A549 (cell line): ENCODE data around the gene ADGRL1. TPM values are rescaled to one million over a fixed set of nuclear protein-coding genes. Genes with fewer than 3 reads are reported as not detected.

ENCODE experiments used
- ATAC-seq, 2 experiments: fragments of 200-7000 bp in 1 of 2; fragments of >200 bp in 1 of 2; cut with Nextera tagmentation in 1 of 2; cut with Tn5 transposase in 1 of 2; 3 replicates each; pipeline versions ENCODE4 v1.8.0 to v1.9.1; 2018 to 2020; ENCODE audit warnings: mild to moderate bottlenecking in 1 of 2, moderate library complexity in 1 of 2
- CTCF ChIA-PET: fragments of 300-600 bp; sonication (Branson Sonifier 250); formaldehyde crosslinking; extraction: SDS; loops from one replicate; lab custom pipeline; 2021; ENCODE audit warnings: antibody characterized with exemption, inconsistent platforms; lab: Yijun Ruan, JAX
- POLR2A ChIA-PET: fragments of 350-600 bp; formaldehyde crosslinking; extraction: SDS; loops from one replicate; lab custom pipeline; 2021; ENCODE audit warnings: antibody characterized with exemption, inconsistent platforms; lab: Yijun Ruan, JAX
- DNase-seq, 2 experiments: peaks; one replicate each; pipeline versions ENCODE4 v3.0.0 to v3.0.0-alpha.2; 2011 to 2016; ENCODE audit warnings: low read depth in 1 of 2, low spot score in 1 of 2
- FAIRE-seq: peaks from 2 replicates; lab custom pipeline; 2011; peaks lifted over from hg19 to GRCh38; lab: Jason Lieb, UNC
- H3K27ac ChIP-seq, 2 experiments: fragments of >200 bp; sonication (Bioruptor Twin); formaldehyde crosslinking; 3 replicates each; pipeline ENCODE4 v1.5.1; 2016 to 2017
- H3K4me1 ChIP-seq: fragments of >200 bp; sonication (Bioruptor Twin); formaldehyde crosslinking; 3 replicates; pipeline ENCODE4 v1.6.1; 2016
- H3K4me2 ChIP-seq: fragments of >200 bp; sonication (Bioruptor Twin); formaldehyde crosslinking; 3 replicates; pipeline ENCODE4 v1.6.1; 2016
- H3K4me3 ChIP-seq: fragments of >200 bp; sonication (Bioruptor Twin); formaldehyde crosslinking; 3 replicates; pipeline ENCODE4 v1.5.1; 2016
- H3K9me3 ChIP-seq: fragments of >200 bp; sonication (Bioruptor Twin); formaldehyde crosslinking; 3 replicates; pipeline ENCODE4 v1.6.1; 2016
- ATOH8 ChIP-seq: fragments of 250-450 bp; sonication (Bioruptor Pico); IDR thresholded peaks from 2 replicates; pipeline ENCODE4 v1.5.0; 2020; ENCODE audit warnings: low read depth, mild to moderate bottlenecking, moderate library complexity
- BCL3 ChIP-seq: fragments of >200 bp; sonication (Bioruptor Twin); formaldehyde crosslinking; IDR thresholded peaks from 3 replicates; pipeline ENCODE4 v1.6.1; 2016
- CEBPB ChIP-seq, 2 experiments: fragments of >200 bp in 1 of 2; sonication (Bioruptor Twin) in 1 of 2; formaldehyde crosslinking in 1 of 2; IDR thresholded peaks; 2 replicates each; pipeline ENCODE4 v1.6.1; 2012 to 2016
- CHD2 ChIP-seq: fragments of 150-350 bp; IDR thresholded peaks from 2 replicates; pipeline ENCODE4 v1.6.1; 2014; ENCODE audit warnings: low read length; ENCODE audit not compliant: partially characterized antibody
- CHD4 ChIP-seq: fragments of 200-600 bp; sonication (generic); IDR thresholded peaks from 2 replicates; pipeline ENCODE4 v1.6.1; 2016; ENCODE audit warnings: antibody characterized with exemption, mild to moderate bottlenecking, borderline replicate concordance
- EHF ChIP-seq: fragments of 250-450 bp; sonication (Bioruptor Pico); IDR thresholded peaks from 2 replicates; pipeline ENCODE4 v1.5.0; 2020; ENCODE audit warnings: mild to moderate bottlenecking
- FOSB ChIP-seq: fragments of 250-450 bp; sonication (Bioruptor Pico); IDR thresholded peaks from 2 replicates; pipeline ENCODE4 v1.5.0; 2020; ENCODE audit warnings: mild to moderate bottlenecking, moderate library complexity
- FOSL2 ChIP-seq, 2 experiments: fragments of 450-650 bp in 1 of 2; fragments of >200 bp in 1 of 2; sonication (Bioruptor Twin) in 1 of 2; formaldehyde crosslinking; IDR thresholded peaks; 2 replicates each; pipeline versions ENCODE4 v1.5.0 to v1.6.1; 2016 to 2020; ENCODE audit warnings: mild to moderate bottlenecking in 1 of 2, moderate library complexity in 1 of 2
- HDAC2 ChIP-seq: fragments of 200-600 bp; sonication (generic); IDR thresholded peaks from 2 replicates; pipeline ENCODE4 v1.6.1; 2016
- HEYL ChIP-seq: fragments of 250-450 bp; sonication (Bioruptor Pico); IDR thresholded peaks from 2 replicates; pipeline ENCODE4 v1.8.0; 2021; ENCODE audit warnings: mild to moderate bottlenecking, moderate library complexity
- HOXA7 ChIP-seq: fragments of 250-450 bp; sonication (Bioruptor Pico); IDR thresholded peaks from 2 replicates; pipeline ENCODE4 v1.5.0; 2020; ENCODE audit warnings: mild to moderate bottlenecking, moderate library complexity
- JUNB ChIP-seq: fragments of >200 bp; sonication (Bioruptor Twin); formaldehyde crosslinking; IDR thresholded peaks from 2 replicates; pipeline ENCODE4 v1.6.1; 2016
- MAX ChIP-seq: IDR thresholded peaks from 2 replicates; pipeline ENCODE4 v1.6.1; 2012
- MAZ ChIP-seq: fragments of 150-350 bp; IDR thresholded peaks from 2 replicates; pipeline ENCODE4 v1.6.1; 2014; ENCODE audit warnings: antibody characterized with exemption, low read depth, low read length, borderline replicate concordance
- NFE2L2 ChIP-seq: fragments of 150-350 bp; conservative IDR thresholded peaks from 2 replicates; pipeline ENCODE4 v1.6.1; 2014; ENCODE audit warnings: low read length
- PHF8 ChIP-seq: fragments of 200-600 bp; sonication (generic); IDR thresholded peaks from 2 replicates; pipeline ENCODE4 v1.6.1; 2016; ENCODE audit warnings: low read depth, mild to moderate bottlenecking, antibody characterized with exemption, moderate library complexity, borderline replicate concordance
- REST ChIP-seq: fragments of 200-600 bp; sonication (generic); IDR thresholded peaks from 2 replicates; pipeline ENCODE4 v1.6.1; 2016; ENCODE audit warnings: antibody characterized with exemption, mild to moderate bottlenecking, moderate library complexity
- SMC3 ChIP-seq: fragments of >200 bp; sonication (Bioruptor Twin); formaldehyde crosslinking; IDR thresholded peaks from 3 replicates; pipeline ENCODE4 v1.6.1; 2018; ENCODE audit warnings: inconsistent platforms
- TP53 ChIP-seq: fragments of 250-450 bp; sonication (Bioruptor Pico); IDR thresholded peaks from 2 replicates; pipeline ENCODE4 v1.5.0; 2021; ENCODE audit warnings: mild to moderate bottlenecking, moderate library complexity
- ZC3H11A ChIP-seq: fragments of 450-650 bp; IDR thresholded peaks from 2 replicates; pipeline ENCODE4 v1.6.1; 2014; ENCODE audit warnings: antibody characterized with exemption, mild to moderate bottlenecking
- ZNF302 ChIP-seq: fragments of 250-450 bp; sonication (Bioruptor Pico); IDR thresholded peaks from 2 replicates; pipeline ENCODE4 v1.9.0; 2021; ENCODE audit warnings: inconsistent platforms, mild to moderate bottlenecking, moderate library complexity
- WGBS: methylation state at CpG from one replicate; pipeline ENCODE4 v1.1.6; 2017; ENCODE audit errors: missing lambda C conversion rate; 5-methylcytosine and 5-hydroxymethylcytosine counted together
- polyA plus RNA-seq, 4 experiments: library from polyadenylated mRNA; depleted of rRNA in 3 of 4; stranded (reverse); fragments of >200 nt; fragmentation: RNase III in 1 of 4; extraction: RNeasy Plus Mini Kit Qiagen cat#74134 plus additional on column Dnase treatment in 1 of 4; gene quantifications; 2 replicates in 3 of 4; 3 replicates in 1 of 4; pipeline ENCODE4 v1.2.3, GENCODE V29; 2011 to 2017
- TF ChIP-seq, protein P1 (sequence below): IDR thresholded peaks from 2 replicates; pipeline ENCODE4 v1.6.1; 2012; ENCODE audit warnings: low read depth, borderline replicate concordance

The ADGRL1 gene
- polyA plus RNA-seq, 2 of the 4 experiments (the other 2 are of a cell fraction), result 3.9 to 6.0 TPM

DNA sequence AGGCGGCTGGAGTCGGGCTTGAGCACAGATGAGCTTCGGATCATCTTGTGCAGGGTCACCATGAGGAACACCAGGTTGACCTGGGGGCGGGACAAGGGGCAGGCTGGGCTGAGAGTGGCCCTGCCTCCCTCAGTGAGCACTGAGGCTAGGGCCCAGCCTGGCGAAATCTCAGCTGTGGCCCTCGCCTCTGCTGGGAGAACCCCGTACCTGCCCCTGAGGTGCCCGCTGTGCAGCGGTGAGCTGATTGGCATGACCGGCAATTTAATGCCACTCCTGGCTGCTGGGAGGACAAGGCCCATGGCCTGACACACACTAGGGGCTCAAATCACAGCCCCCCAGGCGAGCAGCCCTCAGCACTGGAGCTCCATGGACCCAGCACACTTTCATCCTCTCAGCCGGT, 49.8 kb downstream of the ADGRL1 start (continued):
- TF ChIP-seq ZNF302 (CRISPR knock-in tag), result no peak

DNA sequence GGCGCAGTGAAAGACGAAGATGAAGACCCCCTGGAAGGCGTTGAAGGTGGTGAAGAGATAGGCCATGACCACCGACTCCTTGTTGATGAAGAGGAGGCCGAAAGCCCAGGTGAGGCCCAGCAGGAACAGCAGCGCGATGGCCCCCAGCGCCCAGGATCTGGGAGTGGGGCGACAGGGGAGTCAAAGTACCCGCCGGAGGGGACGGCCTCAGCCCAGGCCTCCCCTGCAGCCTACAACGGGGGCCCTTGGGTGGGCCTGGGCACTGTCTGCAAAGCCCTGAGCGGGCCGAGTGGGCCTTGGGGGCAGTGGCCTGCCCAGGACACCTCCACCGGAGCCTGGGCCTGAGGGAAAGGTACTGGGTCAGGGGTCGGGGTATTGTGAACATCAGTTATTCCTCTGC, 50.6 kb downstream of the ADGRL1 start:
- Histone ChIP-seq H3K9me3 (no peaks in the 10 kb centered on the region), H3K27ac (no peak overlapping the region), H3K4me3 (no peak overlapping the region), H3K4me1 (no peaks in the 10 kb centered on the region), H3K4me2 (no peak overlapping the region)
- ATAC-seq (no peak), FAIRE-seq (no peak), DNase-seq (no peak)
- ChIA-PET CTCF (interaction anchor here (1.6 kb wide), 1 partner anchor 193 kb away, joined by 4 read pairs; no protein-coding TSS in a partner anchor), POLR2A (no interaction called here)
- TF ChIP-seq MAZ (no peak), SMC3 (no peak), REST (no peak), FOSB (no peak), CEBPB (IDR thresholded peaks at IDR 0.05) (no peak), TP53 (CRISPR knock-in tag) (no peak), ZC3H11A (no peak), PHF8 (no peak)
- TF ChIP-seq, all 56 proteins: peak for 0
- 94% methylated on average over 12 of the region's 17 CpGs for WGBS

DNA sequence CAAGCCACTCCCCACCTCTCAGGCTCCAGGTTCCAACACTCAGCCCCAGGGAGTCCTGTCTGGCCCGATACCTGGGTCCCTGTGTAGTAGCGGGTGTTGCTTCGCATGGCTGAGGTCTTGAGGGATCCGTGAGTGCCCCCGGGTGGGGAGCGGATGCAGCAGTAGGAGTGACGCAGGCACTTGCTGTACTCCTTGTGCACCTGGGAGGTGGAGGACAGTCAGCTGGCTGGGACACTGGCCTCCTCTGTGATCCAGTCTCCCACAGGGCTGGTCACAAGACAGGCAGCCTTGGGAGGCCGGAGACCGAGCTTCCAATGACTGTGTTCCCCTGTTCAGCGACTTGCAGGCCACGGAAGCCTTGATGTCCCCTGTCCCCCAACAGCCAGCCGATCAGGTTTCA, 53.3 kb downstream of the ADGRL1 start:
- ATAC-seq, result no peak
- DNase-seq, result no peak
- WGBS, result 88% methylated on average over 5 of the region's 12 CpGs
- FAIRE-seq, result no peak
- TF ChIP-seq CHD4 (no peak), BCL3 (no peak), HDAC2 (no peak), FOSL2 (IDR thresholded peaks at IDR 0.05) (no peak), FOSL2 (CRISPR knock-in tag; IDR thresholded peaks at IDR 0.05) (no peak), EHF (CRISPR knock-in tag) (no peak), HEYL (CRISPR knock-in tag) (no peak), NFE2L2 (no peak), HOXA7 (CRISPR knock-in tag) (no peak), ATOH8 (CRISPR knock-in tag) (no peak), ZC3H11A (no peak), TP53 (CRISPR knock-in tag) (no peak), REST (no peak), SMC3 (no peak), MAZ (no peak), CHD2 (no peak), MAX (no peak), JUNB (no peak)
- TF ChIP-seq, protein P1, sequence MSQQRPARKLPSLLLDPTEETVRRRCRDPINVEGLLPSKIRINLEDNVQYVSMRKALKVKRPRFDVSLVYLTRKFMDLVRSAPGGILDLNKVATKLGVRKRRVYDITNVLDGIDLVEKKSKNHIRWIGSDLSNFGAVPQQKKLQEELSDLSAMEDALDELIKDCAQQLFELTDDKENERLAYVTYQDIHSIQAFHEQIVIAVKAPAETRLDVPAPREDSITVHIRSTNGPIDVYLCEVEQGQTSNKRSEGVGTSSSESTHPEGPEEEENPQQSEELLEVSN, result no peak
- CTCF ChIA-PET, result interaction anchor here (0.8 to 1.8 kb wide), 2 partner anchors 16 to 195 kb away, joined by 3 to 5 read pairs; partner anchors contain the start of gene ASF1B
- Histone ChIP-seq H3K4me1 (no peaks in the 10 kb centered on the region), H3K4me2 (no peak overlapping the region), H3K27ac (no peak overlapping the region), H3K4me3 (no peak overlapping the region), H3K9me3 (no peaks in the 10 kb centered on the region)
- POLR2A ChIA-PET, result no interaction called here
